ENCODE measurements around the gene HSD3B7.

The HSD3B7 gene

GRCh38 chr16:30986129-30986991 lies 1.4 kb downstream of the HSD3B7 start:
- DNase-seq (ENCODE audit: low read depth in 2 of 2), result no peak
- no peak for TF ChIP-seq CTCF (IDR thresholded peaks at IDR 0.05; ENCODE audit: low read depth, low read length)
- H3K4me3 ChIP-seq (replicated peaks in 1 of 2; ENCODE audit: low read depth in 2 of 2, low read length in 2 of 2), result no peak overlapping the region

GRCh38 chr16:30987581-30988190 lies 2.7 kb downstream of the HSD3B7 start:
- no peak for TF ChIP-seq CTCF (IDR thresholded peaks at IDR 0.05; ENCODE audit: low read depth, low read length)
- H3K4me3 ChIP-seq (replicated peaks in 1 of 2; ENCODE audit: low read depth in 2 of 2, low read length in 2 of 2), result no peak overlapping the region
- no peak for DNase-seq (ENCODE audit: low read depth in 2 of 2)

- H3K4me3 ChIP-seq (replicated peaks in 1 of 2; ENCODE audit: low read depth in 2 of 2, low read length in 2 of 2), result no peak overlapping the region
- TF ChIP-seq CTCF (IDR thresholded peaks at IDR 0.05; ENCODE audit: low read depth, low read length), result no peak
- no peak for DNase-seq (ENCODE audit: low read depth in 2 of 2)
These were observed 4.6 kb downstream of the HSD3B7 start for GRCh38 chr16:30989469-30990047.

- no peak for TF ChIP-seq CTCF (IDR thresholded peaks at IDR 0.05; ENCODE audit: low read depth, low read length)
- no peak for DNase-seq (ENCODE audit: low read depth in 2 of 2)
- no peak overlapping the region for H3K4me3 ChIP-seq (replicated peaks in 1 of 2; ENCODE audit: low read depth in 2 of 2, low read length in 2 of 2)
These were observed 5.1 kb downstream of the HSD3B7 start for GRCh38 chr16:30990105-30990504.

GRCh38 chr16:30991052-30991451 lies 6.0 kb downstream of the HSD3B7 start:
- DNase-seq (ENCODE audit: low read depth in 2 of 2), result no peak
- no peak overlapping the region for H3K4me3 ChIP-seq (replicated peaks in 1 of 2; ENCODE audit: low read depth in 2 of 2, low read length in 2 of 2)
- TF ChIP-seq CTCF (IDR thresholded peaks at IDR 0.05; ENCODE audit: low read depth, low read length), result no peak

GRCh38 chr16:30992276-30992780 lies 7.3 kb downstream of the HSD3B7 start:
- TF ChIP-seq CTCF (IDR thresholded peaks at IDR 0.05; ENCODE audit: low read depth, low read length), result no peak
- H3K4me3 ChIP-seq (replicated peaks in 1 of 2; ENCODE audit: low read depth in 2 of 2, low read length in 2 of 2), result no peak overlapping the region
- no peak for DNase-seq (ENCODE audit: low read depth in 2 of 2)

Measured in cardiac fibroblast (primary cell).